T47D (cell line): ENCODE results near the gene MRTFA.
"Not testable (repeated sequence)": the region's sequence is repeated elsewhere in the genome, so short reads cannot be mapped to it uniquely, and the experiment has no call there.

Experiments used
- DNase-seq, 2 experiments: peaks; one replicate each; pipeline versions ENCODE4 v3.0.0 to v3.0.0-alpha.2; 2011 to 2012; ENCODE audit warnings: low read depth in 1 of 2, low spot score in 1 of 2
- JUND ChIP-seq: IDR thresholded peaks from 2 replicates; pipeline ENCODE4 v1.6.1; 2012; ENCODE audit warnings: low read depth
- in situ Hi-C: cut with HindIII; loops from 2 replicates; pipeline ENCODE4 v1.10.0; 2016; ENCODE audit warnings: low sequenced_read_pairs, low pct_unique_long_range_greater_than_20kb

MRTFA gene

GRCh38 chr22:40594924-40595323 is 41.6 kb downstream of the MRTFA start:
- TF ChIP-seq JUND: no peak
- in situ Hi-C loops: no loop called here
- DNase-seq: no peak

GRCh38 chr22:40594346-40594745 is 42.2 kb downstream of the MRTFA start:
- DNase-seq: no peak
- in situ Hi-C loops: no loop called here
- TF ChIP-seq JUND: no peak

- DNase-seq: no peak
- in situ Hi-C loops: no loop called here
- no peak for TF ChIP-seq JUND
These were observed 42.9 kb downstream of the MRTFA start for GRCh38 chr22:40593460-40594273.

- DNase-seq: no peak
- in situ Hi-C loops: no loop called here
- no peak for TF ChIP-seq JUND
These were observed 44.0 kb downstream of the MRTFA start for GRCh38 chr22:40592352-40593113.

- TF ChIP-seq JUND: no peak
- DNase-seq: peak in 1 of 2 experiments; percentile 31
- in situ Hi-C loops: no loop called here
These were observed 47.8 kb downstream of the MRTFA start for GRCh38 chr22:40588726-40589125.

GRCh38 chr22:40586781-40587180 is 49.7 kb downstream of the MRTFA start:
- no peak for DNase-seq
- TF ChIP-seq JUND: no peak
- in situ Hi-C loops: no loop called here

GRCh38 chr22:40585310-40585751 is 51.2 kb downstream of the MRTFA start:
- no peak for DNase-seq
- in situ Hi-C loops: no loop called here
- TF ChIP-seq JUND: no peak

- DNase-seq, in situ Hi-C loops: not testable (repeated sequence)
These were observed 51.8 kb downstream of the MRTFA start for GRCh38 chr22:40584766-40585165.

- no peak for TF ChIP-seq JUND
- in situ Hi-C loops: no loop called here
These were observed 53.3 kb downstream of the MRTFA start for GRCh38 chr22:40583053-40583741.

GRCh38 chr22:40582063-40582462 is 54.5 kb downstream of the MRTFA start:
- no peak for DNase-seq
- TF ChIP-seq JUND: no peak
- in situ Hi-C loops: no loop called here

More at GRCh38 chr22:40583053-40583741, 53.3 kb downstream of the MRTFA start:
- no peak for DNase-seq

GRCh38 chr22:40580631-40581030 is 55.9 kb downstream of the MRTFA start:
- DNase-seq: no peak
- in situ Hi-C loops: no loop called here
- no peak for TF ChIP-seq JUND

- DNase-seq: no peak
- in situ Hi-C loops: no loop called here
- no peak for TF ChIP-seq JUND
These were observed 58.3 kb downstream of the MRTFA start for GRCh38 chr22:40578171-40578570.

- in situ Hi-C loops: no loop called here
- TF ChIP-seq JUND: no peak
- no peak for DNase-seq
These were observed 63.5 kb downstream of the MRTFA start for GRCh38 chr22:40572976-40573375.
